Measurements from ENCODE around the gene ABCA12.

The ABCA12 gene

GRCh38 chr2:215022910-215023309 lies 115.5 kb downstream of the ABCA12 start:
- no peak for DNase-seq (ENCODE audit: low spot score)
- ChIA-PET CTCF (interaction anchor here (0.5 to 0.7 kb wide), 4 partner anchors 13 to 556 kb away, joined by 3 to 4 read pairs (median 3); no protein-coding TSS in a partner anchor), POLR2A (ENCODE audit: low non-redundant PET) (interaction anchor here (0.5 kb wide), 1 partner anchor 165 kb away, joined by 6 read pairs; no protein-coding TSS in a partner anchor)
- H3K27ac ChIP-seq = no peak overlapping the region
- TF ChIP-seq, protein P1, sequence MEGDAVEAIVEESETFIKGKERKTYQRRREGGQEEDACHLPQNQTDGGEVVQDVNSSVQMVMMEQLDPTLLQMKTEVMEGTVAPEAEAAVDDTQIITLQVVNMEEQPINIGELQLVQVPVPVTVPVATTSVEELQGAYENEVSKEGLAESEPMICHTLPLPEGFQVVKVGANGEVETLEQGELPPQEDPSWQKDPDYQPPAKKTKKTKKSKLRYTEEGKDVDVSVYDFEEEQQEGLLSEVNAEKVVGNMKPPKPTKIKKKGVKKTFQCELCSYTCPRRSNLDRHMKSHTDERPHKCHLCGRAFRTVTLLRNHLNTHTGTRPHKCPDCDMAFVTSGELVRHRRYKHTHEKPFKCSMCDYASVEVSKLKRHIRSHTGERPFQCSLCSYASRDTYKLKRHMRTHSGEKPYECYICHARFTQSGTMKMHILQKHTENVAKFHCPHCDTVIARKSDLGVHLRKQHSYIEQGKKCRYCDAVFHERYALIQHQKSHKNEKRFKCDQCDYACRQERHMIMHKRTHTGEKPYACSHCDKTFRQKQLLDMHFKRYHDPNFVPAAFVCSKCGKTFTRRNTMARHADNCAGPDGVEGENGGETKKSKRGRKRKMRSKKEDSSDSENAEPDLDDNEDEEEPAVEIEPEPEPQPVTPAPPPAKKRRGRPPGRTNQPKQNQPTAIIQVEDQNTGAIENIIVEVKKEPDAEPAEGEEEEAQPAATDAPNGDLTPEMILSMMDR (conservative IDR thresholded peaks at IDR 0.05; ENCODE audit: low read depth) = no peak

GRCh38 chr2:215022418-215022817 lies 116.0 kb downstream of the ABCA12 start:
- DNase-seq (ENCODE audit: low spot score) = peak; percentile 8
- no peak overlapping the region for H3K27ac ChIP-seq
- TF ChIP-seq, protein P1 (conservative IDR thresholded peaks at IDR 0.05; ENCODE audit: low read depth) = no peak
- ChIA-PET POLR2A (ENCODE audit: low non-redundant PET) (interaction anchor here (0.5 kb wide), 1 partner anchor 166 kb away, joined by 6 read pairs; no protein-coding TSS in a partner anchor), CTCF (interaction anchor here (0.5 to 1.2 kb wide), 5 partner anchors 11 to 718 kb away, joined by 3 to 4 read pairs (median 3); no protein-coding TSS in a partner anchor)

- DNase-seq (ENCODE audit: low spot score) = no peak
- H3K27ac ChIP-seq = no peak overlapping the region
- POLR2A ChIA-PET (ENCODE audit: low non-redundant PET) = no interaction called here
- CTCF ChIA-PET = no interaction called here
- TF ChIP-seq, protein P1 (conservative IDR thresholded peaks at IDR 0.05; ENCODE audit: low read depth) = no peak
Measured at GRCh38 chr2:215020283-215020682, 118.1 kb downstream of the ABCA12 start.

DNA sequence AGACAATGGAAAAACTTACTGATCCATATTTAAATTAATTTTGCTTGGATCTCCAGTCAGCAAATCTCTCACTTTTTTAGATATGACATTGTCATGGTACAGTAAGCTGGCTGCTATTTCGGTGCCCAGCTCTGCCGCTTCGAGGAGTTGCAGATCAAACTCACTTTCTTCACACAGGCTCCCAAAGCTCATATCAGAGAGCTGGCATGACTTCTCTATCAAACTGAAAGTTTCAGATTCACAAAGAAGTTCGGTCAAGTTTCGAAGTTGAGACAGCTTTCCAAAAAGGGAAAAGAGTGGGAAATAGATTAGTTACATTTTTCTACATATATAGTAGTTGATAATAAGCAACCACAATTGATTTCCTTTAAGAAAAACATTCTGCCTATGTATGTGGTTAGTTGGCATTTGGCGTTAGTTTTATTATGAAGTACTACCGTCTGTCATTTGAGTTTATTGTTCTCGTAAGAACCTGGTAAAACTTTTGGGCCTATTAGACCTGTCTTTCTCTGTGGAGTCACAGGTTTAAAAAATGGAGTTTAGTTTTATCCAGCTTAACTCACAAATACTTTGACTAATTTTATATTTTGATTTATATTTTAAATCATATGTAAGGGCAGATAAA lies 118.8 kb downstream of the ABCA12 start:
- H3K27ac ChIP-seq = no peak overlapping the region
- CTCF ChIA-PET = no interaction called here
- POLR2A ChIA-PET (ENCODE audit: low non-redundant PET) = no interaction called here
- no peak for DNase-seq (ENCODE audit: low spot score)
- TF ChIP-seq, protein P1 (conservative IDR thresholded peaks at IDR 0.05; ENCODE audit: low read depth) = no peak

DNA sequence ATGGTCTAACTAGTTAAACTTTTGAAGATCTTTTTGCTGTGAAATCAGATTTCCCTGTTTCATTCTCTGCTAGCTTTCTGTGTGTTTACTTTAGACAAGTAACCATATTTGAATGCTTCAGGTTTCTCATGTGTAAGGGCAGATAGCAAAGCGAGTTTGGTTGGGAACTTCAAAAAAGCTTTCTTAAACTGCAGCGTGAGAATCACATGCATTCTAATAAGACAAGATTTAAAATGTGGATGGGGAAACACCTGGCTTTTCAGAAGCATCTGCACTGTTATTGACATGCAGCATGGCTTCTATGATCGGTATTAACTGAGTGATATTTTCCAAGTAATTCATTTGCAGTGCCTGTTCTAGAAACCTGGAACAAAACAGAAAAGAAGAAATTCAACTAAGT lies 119.3 kb downstream of the ABCA12 start:
- POLR2A ChIA-PET (ENCODE audit: low non-redundant PET) = no interaction called here
- CTCF ChIA-PET = no interaction called here
- DNase-seq (ENCODE audit: low spot score) = no peak
- no peak overlapping the region for H3K27ac ChIP-seq
- TF ChIP-seq, protein P1 (conservative IDR thresholded peaks at IDR 0.05; ENCODE audit: low read depth) = no peak

GRCh38 chr2:215015421-215015820 lies 123.0 kb downstream of the ABCA12 start:
- TF ChIP-seq, protein P1 (conservative IDR thresholded peaks at IDR 0.05; ENCODE audit: low read depth) = no peak
- CTCF ChIA-PET = no interaction called here

More at GRCh38 chr2:215015421-215015820, 123.0 kb downstream of the ABCA12 start:
- no peak for DNase-seq (ENCODE audit: low spot score)
- POLR2A ChIA-PET (ENCODE audit: low non-redundant PET) = no interaction called here
- H3K27ac ChIP-seq = no peak overlapping the region
